ENCODE results near the gene NCKAP5. TPM values are rescaled to one million over a fixed set of nuclear protein-coding genes. Genes with fewer than 3 reads are reported as not detected.

The NCKAP5 gene
- total RNA-seq, 4 donors from 2014 or later = 2.7 to 11.7 (median 5.6) TPM

GRCh38 chr2:133448195-133448594 lies 120.1 kb downstream of the NCKAP5 start:
- H3K4me1 ChIP-seq = peaks cover 0 to 3% (median 0%) of the 10 kb centered on the region in 4 donors
- H3K36me3 ChIP-seq = no peaks in the 10 kb centered on the region
- H3K4me3 ChIP-seq = no peak overlapping the region
- no peak overlapping the region for H3K27ac ChIP-seq
- WGBS, 2 donors = 91 to 94% methylated on average over 5 of the region's 5 CpGs
- TF ChIP-seq EP300 (IDR thresholded peaks at IDR 0.05) (no peak), POLR2A (IDR thresholded peaks at IDR 0.05) (no peak)
- TF ChIP-seq, protein P1, sequence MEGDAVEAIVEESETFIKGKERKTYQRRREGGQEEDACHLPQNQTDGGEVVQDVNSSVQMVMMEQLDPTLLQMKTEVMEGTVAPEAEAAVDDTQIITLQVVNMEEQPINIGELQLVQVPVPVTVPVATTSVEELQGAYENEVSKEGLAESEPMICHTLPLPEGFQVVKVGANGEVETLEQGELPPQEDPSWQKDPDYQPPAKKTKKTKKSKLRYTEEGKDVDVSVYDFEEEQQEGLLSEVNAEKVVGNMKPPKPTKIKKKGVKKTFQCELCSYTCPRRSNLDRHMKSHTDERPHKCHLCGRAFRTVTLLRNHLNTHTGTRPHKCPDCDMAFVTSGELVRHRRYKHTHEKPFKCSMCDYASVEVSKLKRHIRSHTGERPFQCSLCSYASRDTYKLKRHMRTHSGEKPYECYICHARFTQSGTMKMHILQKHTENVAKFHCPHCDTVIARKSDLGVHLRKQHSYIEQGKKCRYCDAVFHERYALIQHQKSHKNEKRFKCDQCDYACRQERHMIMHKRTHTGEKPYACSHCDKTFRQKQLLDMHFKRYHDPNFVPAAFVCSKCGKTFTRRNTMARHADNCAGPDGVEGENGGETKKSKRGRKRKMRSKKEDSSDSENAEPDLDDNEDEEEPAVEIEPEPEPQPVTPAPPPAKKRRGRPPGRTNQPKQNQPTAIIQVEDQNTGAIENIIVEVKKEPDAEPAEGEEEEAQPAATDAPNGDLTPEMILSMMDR (IDR thresholded peaks at IDR 0.05) = no peak
- no peak for DNase-seq (ENCODE audit: low spot score in 2 of 2)
- no peaks in the 10 kb centered on the region for H3K27me3 ChIP-seq
- no peaks in the 10 kb centered on the region for H3K9me3 ChIP-seq

DNA sequence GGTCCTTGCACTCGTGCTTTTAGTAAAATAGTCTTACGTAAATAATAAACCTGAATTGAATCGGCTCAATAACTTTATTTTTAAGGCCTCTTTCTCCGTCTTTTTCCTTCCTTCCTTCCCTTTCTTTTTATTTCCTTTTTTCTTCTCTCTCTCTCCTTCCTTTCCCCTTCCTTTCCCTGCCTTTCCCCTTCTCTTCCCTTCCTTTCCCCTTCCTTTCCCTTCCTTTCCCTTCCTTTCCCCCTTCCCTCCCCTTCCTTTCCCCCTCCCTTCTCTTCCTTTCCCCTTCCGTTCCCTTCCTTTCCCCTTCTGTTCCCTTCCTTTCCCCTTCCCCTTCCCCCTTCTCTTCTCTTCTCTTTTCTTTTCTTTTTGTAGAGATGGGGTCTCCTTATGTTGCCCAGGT lies 121.0 kb downstream of the NCKAP5 start:
- 87 to 94% methylated on average over 5 of the region's 5 CpGs for WGBS, 2 donors
- TF ChIP-seq EP300 (IDR thresholded peaks at IDR 0.05) = no peak
- no peak for TF ChIP-seq POLR2A (IDR thresholded peaks at IDR 0.05)
- TF ChIP-seq, protein P1 (IDR thresholded peaks at IDR 0.05) = no peak

GRCh38 chr2:133444465-133444864 lies 123.8 kb downstream of the NCKAP5 start:
- Histone ChIP-seq H3K4me1 (peaks cover 0 to 3% (median 0%) of the 10 kb centered on the region in 4 donors), H3K27me3 (no peaks in the 10 kb centered on the region), H3K36me3 (no peaks in the 10 kb centered on the region), H3K4me3 (no peak overlapping the region), H3K27ac (no peak overlapping the region), H3K9me3 (no peaks in the 10 kb centered on the region)
- no peak for TF ChIP-seq EP300 (IDR thresholded peaks at IDR 0.05)
- TF ChIP-seq, protein P1 (IDR thresholded peaks at IDR 0.05) = no peak
- TF ChIP-seq POLR2A (IDR thresholded peaks at IDR 0.05) = no peak
- 31 to 49% methylated on average over 3 of the region's 3 CpGs for WGBS, 2 donors
- DNase-seq (ENCODE audit: low spot score in 2 of 2) = no peak

More for the DNA sequence above, 121.0 kb downstream of the NCKAP5 start:
- Histone ChIP-seq H3K4me3 (no peak overlapping the region), H3K9me3 (no peaks in the 10 kb centered on the region), H3K27ac (no peak overlapping the region), H3K4me1 (peaks cover 0 to 3% (median 0%) of the 10 kb centered on the region in 4 donors), H3K36me3 (no peaks in the 10 kb centered on the region), H3K27me3 (no peaks in the 10 kb centered on the region)
- no peak for DNase-seq (ENCODE audit: low spot score in 2 of 2)

DNA sequence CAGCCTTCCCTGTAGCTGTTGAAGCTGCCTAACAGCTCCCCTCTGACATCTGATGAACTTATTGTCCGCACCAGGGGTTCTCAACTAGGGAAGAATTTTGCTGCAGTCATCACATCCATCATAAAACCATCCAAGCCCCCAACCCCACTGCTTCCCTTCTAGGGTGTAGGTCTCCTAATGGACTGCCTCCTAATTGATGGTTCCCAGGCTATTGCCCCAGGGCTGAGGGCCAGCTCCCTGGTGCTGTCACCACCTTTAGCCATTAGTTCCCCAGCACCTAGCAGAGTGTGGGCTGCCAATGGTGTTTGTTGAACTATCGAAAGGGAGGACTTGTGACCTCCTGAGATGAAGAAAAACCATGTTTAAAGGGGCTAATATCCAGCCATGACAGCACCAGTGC lies 125.9 kb downstream of the NCKAP5 start:
- Histone ChIP-seq H3K27ac (no peak overlapping the region), H3K4me3 (no peak overlapping the region), H3K27me3 (no peaks in the 10 kb centered on the region), H3K36me3 (no peaks in the 10 kb centered on the region), H3K4me1 (peaks cover 0 to 3% (median 0%) of the 10 kb centered on the region in 4 donors), H3K9me3 (no peaks in the 10 kb centered on the region)
- WGBS, 2 donors = 92 to 94% methylated on average over 2 of the region's 2 CpGs
- TF ChIP-seq POLR2A (IDR thresholded peaks at IDR 0.05) = no peak
- TF ChIP-seq, protein P1 (IDR thresholded peaks at IDR 0.05) = no peak
- TF ChIP-seq EP300 (IDR thresholded peaks at IDR 0.05) = no peak
- no peak for DNase-seq (ENCODE audit: low spot score in 2 of 2)

DNA sequence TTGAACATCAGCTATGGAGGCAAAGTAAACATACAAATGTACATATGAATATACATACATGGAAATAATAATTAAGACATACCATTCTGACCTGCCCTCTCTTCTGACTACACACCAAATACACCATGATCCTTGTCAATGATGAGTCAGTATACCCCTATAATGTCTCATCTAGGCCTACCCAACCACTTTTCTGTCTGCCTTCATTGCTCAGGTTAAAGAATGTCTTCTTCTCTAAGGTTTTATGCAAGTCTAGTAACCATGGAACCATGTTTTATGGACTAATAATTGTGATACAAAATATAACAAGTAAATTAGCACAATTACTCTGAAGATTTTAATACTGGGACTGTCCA lies 128.7 kb downstream of the NCKAP5 start:
- H3K36me3 ChIP-seq = no peaks in the 10 kb centered on the region
- TF ChIP-seq, protein P1 (IDR thresholded peaks at IDR 0.05) = no peak
- TF ChIP-seq POLR2A (IDR thresholded peaks at IDR 0.05) (no peak), EP300 (IDR thresholded peaks at IDR 0.05) (no peak)
- no peaks in the 10 kb centered on the region for H3K9me3 ChIP-seq
- H3K4me3 ChIP-seq = no peak overlapping the region
- no peak overlapping the region for H3K27ac ChIP-seq
- no peaks in the 10 kb centered on the region for H3K27me3 ChIP-seq
- H3K4me1 ChIP-seq = peaks cover 0 to 2% (median 0%) of the 10 kb centered on the region in 4 donors
- no peak for DNase-seq (ENCODE audit: low spot score in 2 of 2)
